Measurements from ENCODE around the gene PMEPA1.

Gene PMEPA1

GRCh38 chr20:57727863-57728262 is 18.0 kb upstream of the PMEPA1 start:
- Histone ChIP-seq H3K27ac (no peak overlapping the region), H3K4me3 (no peak overlapping the region)
- no peak for DNase-seq (ENCODE audit: low spot score)
- TF ChIP-seq CTCF (IDR thresholded peaks at IDR 0.05), result no peak

DNA sequence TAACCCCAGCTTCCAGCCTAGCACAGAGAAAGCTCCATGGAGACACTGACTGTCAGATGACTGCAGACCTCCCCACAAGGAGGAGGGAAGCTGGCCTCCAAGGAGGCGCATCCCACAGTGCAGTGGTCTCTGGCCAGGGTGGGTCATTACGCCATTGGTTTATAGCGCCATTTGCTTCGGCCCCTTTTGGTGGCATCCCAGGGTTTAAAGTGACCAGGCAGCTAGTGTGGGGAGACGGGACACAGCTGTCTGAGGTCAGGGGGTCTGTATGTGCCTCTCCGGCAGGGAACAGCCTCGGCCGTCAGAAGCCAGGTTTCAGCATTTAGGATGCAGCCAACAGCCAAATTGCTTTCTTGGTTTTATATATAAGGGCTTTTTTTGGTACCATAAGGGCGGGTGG is 15.8 kb upstream of the PMEPA1 start:
- no peak for TF ChIP-seq CTCF (IDR thresholded peaks at IDR 0.05)
- no peak for DNase-seq (ENCODE audit: low spot score)
- no peak overlapping the region for H3K27ac ChIP-seq
- H3K4me3 ChIP-seq, result no peak overlapping the region

DNA sequence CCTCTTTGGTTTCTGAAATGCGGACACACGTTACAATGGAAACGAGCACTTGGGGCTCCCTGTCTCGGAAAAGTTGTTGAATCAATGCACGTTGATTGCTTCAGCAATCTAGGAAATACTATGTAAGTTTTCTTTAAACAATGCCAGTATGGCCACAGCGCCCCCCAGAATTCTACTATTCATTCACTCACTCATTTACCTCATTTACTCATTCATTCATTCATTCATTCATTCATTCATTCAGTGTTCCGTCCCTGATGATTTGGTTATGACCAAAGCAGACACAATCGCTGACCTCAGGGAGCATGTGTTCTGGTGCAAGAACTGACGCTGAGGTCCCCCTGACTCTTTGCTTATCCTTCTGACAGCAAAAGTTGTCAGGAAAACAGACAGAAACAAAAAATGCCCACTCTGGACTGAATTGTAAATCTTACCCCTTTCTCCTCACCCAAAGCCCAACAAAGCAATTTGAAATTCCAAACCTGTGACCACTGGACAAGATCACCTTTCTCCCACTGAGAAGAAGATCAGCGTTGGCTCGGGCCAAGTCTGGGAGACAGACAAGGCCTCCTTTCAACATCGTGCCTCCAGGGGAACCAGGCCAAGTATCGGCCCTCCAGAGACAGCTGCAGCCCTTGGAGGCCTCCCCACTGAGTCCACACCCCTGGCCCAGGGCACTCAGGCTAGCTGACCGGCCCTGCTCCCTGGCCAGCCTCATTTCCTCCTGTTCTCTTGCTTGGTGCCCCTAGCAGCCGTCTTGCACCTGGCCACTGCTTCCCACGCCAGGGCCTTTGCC is 15.0 kb upstream of the PMEPA1 start:
- Histone ChIP-seq H3K27ac (no peak overlapping the region), H3K4me3 (no peak overlapping the region)
- DNase-seq (ENCODE audit: low spot score), result no peak
- no peak for TF ChIP-seq CTCF (IDR thresholded peaks at IDR 0.05)

GRCh38 chr20:57723816-57724215 is 14.0 kb upstream of the PMEPA1 start:
- H3K27ac ChIP-seq, result no peak overlapping the region
- no peak for DNase-seq (ENCODE audit: low spot score)
- no peak overlapping the region for H3K4me3 ChIP-seq
- no peak for TF ChIP-seq CTCF (IDR thresholded peaks at IDR 0.05)

- Histone ChIP-seq H3K27ac (no peak overlapping the region), H3K4me3 (no peak overlapping the region)
- TF ChIP-seq CTCF (IDR thresholded peaks at IDR 0.05), result no peak
- no peak for DNase-seq (ENCODE audit: low spot score)
Measured at GRCh38 chr20:57719951-57720350, 10.1 kb upstream of the PMEPA1 start.

DNA sequence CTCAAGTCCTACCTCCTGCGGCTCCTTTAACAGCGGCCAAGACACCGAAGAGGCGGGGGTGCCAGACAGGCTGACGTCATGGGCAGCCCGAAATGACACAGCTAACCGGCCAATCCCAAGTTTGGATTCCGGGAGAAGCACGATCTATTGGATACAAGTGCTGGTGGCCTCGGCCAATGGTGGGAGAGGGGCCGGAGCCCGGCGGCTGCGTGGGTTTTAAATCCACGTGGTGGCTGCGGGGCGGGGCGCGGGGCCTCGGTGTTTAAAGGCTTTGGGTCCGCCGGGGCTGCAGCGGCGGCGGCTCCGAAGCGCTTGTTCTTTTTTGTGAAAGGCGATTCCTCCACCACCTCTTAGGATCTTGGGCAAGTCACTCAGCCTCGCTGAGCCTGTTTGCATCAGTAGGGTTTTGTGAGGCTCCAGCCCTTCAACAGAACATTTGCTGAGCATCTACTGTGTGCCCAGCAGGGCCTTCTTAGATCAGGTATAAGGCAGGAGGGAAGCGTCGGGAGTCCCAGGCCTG is 8.7 kb upstream of the PMEPA1 start:
- peak; percentile 99 for DNase-seq (ENCODE audit: low spot score)
- TF ChIP-seq CTCF (IDR thresholded peaks at IDR 0.05), result no peak
- H3K4me3 ChIP-seq, result peak overlapping the region; percentile 51
- no peak overlapping the region for H3K27ac ChIP-seq

DNA sequence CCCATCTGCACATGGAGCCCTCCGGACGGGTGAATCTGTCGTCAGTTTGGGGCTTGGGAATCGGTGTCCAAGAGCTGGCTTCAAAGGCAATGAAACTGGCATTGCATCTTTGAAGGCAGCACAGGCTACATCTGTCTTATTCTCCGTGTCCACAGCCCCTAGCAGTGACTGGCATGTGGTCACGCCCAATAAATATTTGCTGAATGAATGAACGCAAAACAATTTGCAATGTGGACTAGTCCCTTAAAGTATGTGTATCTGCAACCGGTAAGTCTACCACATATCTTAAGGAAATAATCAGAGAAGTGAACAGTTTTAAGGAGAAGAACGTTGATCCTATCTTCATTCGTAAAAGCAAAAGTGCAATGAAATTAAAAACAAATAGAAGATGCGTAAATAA is 8.0 kb upstream of the PMEPA1 start:
- DNase-seq (ENCODE audit: low spot score), result no peak
- TF ChIP-seq CTCF (IDR thresholded peaks at IDR 0.05), result no peak
- H3K27ac ChIP-seq, result peak overlapping the region; percentile 86 to 96

More for the DNA sequence above, 8.0 kb upstream of the PMEPA1 start:
- no peak overlapping the region for H3K4me3 ChIP-seq

All from coronary artery (tissue), 2 donors.